Heart left ventricle (tissue), 13 donors: Measurements from ENCODE around the gene HDGFL1.

Experiments used
- CTCF ChIP-seq, 12 donors: fragments of 200-600 bp; sonication (generic) in 4 of 12; IDR thresholded peaks; one replicate each; pipeline versions ENCODE4 v1.5.0 to v1.8.0; 2018 to 2022; ENCODE audit warnings: antibody characterized with exemption in 12 of 12, mild to moderate bottlenecking in 5 of 12
- POLR2A ChIP-seq, 2 donors: fragments of 450-650 bp; IDR thresholded peaks; one replicate each; pipeline ENCODE4 v1.6.1; 2017; ENCODE audit warnings: antibody characterized with exemption in 2 of 2, mild to moderate bottlenecking in 2 of 2, moderate library complexity in 2 of 2
- donor health status: ischemic (EF 13 %, LVEDD 7.1; RV severe dilation, severe dysfunction).
- donor health status: DM: no; HTN: yes; CAD: no.
- donor health status: DM: no; HTN: no; CAD: no.
- donor health status: ischemic (EF 25% LVEDD 6.9; RV normal size, moderate dysfunction).
- donor health status: ischemic (EF 25% LVEDD 5.7; RV mildly dilated, moderate dysfunction).
- donor health status: ischemic (EF 35%, LVEDD 5.7; RV mildly dilated, moderate dysfunction).
- donor health status: nonischemic (EF 11% LVEDD 7.7; RV severe dilation, severe dysfunction).
- donor health status: DM: yes; HTN: yes; CAD: no.
- donor health status: PGD.
- donor health status: ischemic (EF 29% LVEDD 5.4; RV normal size, mild dysfunction).
- donor health status: nonischemic (EF 23%, LVEDD 6.1; RV moderate dilation, normal function).

DNA sequence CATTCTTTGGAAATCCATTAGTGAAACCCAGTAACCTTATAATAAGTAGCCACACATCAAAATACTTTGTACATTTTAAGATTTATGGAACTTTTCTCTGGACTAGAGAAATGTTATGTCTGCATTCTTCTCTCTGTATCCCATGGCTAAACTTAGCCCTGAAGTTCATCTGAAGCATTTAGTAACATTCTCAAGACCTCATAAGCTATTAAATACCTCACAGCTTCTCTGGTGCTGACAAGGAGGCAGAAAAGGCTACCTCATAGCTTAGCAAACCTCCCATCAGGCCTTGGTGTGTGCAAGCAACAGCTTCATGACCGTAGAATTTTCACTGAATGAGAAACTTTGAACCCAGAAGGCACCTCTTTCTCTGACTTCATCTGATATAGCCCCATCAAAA, 38.9 kb upstream of the HDGFL1 start:
- TF ChIP-seq CTCF (IDR thresholded peaks at IDR 0.05): no peak
- no peak for TF ChIP-seq POLR2A (IDR thresholded peaks at IDR 0.05)
